Natural killer cell (primary cell): ENCODE measurements around the gene GRID1. TPM values are rescaled to one million over a fixed set of nuclear protein-coding genes. Genes with fewer than 3 reads are reported as not detected.

ENCODE experiments used
- ATAC-seq, 3 donors: fragments of 150-1000 bp in 2 of 3; fragments of 200-7000 bp in 1 of 3; cut with Tn5 transposase; 1 replicate in 1 of 3; 2 replicates in 2 of 3; pipeline ENCODE4 v1.10.0; 2021; ENCODE audit warnings: mild to moderate bottlenecking in 2 of 3, moderate library complexity in 2 of 3
- DNase-seq, 2 donors: peaks; one replicate each; pipeline versions ENCODE4 v3.0.0 to v3.0.0-alpha.2; 2013 to 2021; ENCODE audit warnings: mixed read lengths in 1 of 2
- H3K27ac ChIP-seq: one replicate; pipeline ENCODE4 v1.5.1; 2013; ENCODE audit warnings: mild to moderate bottlenecking, low read length
- H3K27me3 ChIP-seq: one replicate; pipeline ENCODE4 v1.6.1; 2013; ENCODE audit warnings: low read length; ENCODE audit not compliant: control insufficient read depth, insufficient read depth
- H3K36me3 ChIP-seq: one replicate; pipeline ENCODE4 v1.6.1; 2013; ENCODE audit warnings: low read length; ENCODE audit not compliant: control insufficient read depth, insufficient read depth
- H3K4me1 ChIP-seq: one replicate; pipeline ENCODE4 v1.6.1; 2013; ENCODE audit warnings: low read length; ENCODE audit not compliant: control insufficient read depth, insufficient read depth
- H3K4me3 ChIP-seq: one replicate; pipeline ENCODE4 v1.5.1; 2013; ENCODE audit warnings: low read length
- H3K9me3 ChIP-seq: one replicate; pipeline ENCODE4 v1.6.1; 2013; ENCODE audit warnings: low read length; ENCODE audit not compliant: control insufficient read depth, insufficient read depth
- H3K27ac Mint-ChIP-seq, 2 donors: one replicate each; pipeline ENCODE4 v1.8.0; 2022; ENCODE audit warnings: mild to moderate bottlenecking in 2 of 2, mixed read lengths in 2 of 2, moderate library complexity in 1 of 2
- H3K27me3 Mint-ChIP-seq, 2 donors: one replicate each; pipeline ENCODE4 v1.8.0; 2022; ENCODE audit warnings: low read depth in 2 of 2, mixed read lengths in 2 of 2
- H3K36me3 Mint-ChIP-seq: one replicate; pipeline ENCODE4 v1.8.0; 2022; ENCODE audit warnings: mixed read lengths
- H3K4me1 Mint-ChIP-seq, 2 donors: one replicate each; pipeline ENCODE4 v1.8.0; 2022; ENCODE audit warnings: mixed read lengths in 2 of 2
- H3K4me3 Mint-ChIP-seq: one replicate; pipeline ENCODE4 v1.8.0; 2022; ENCODE audit warnings: mild to moderate bottlenecking, moderate library complexity, mixed read lengths
- H3K9me3 Mint-ChIP-seq, 2 donors: one replicate each; pipeline ENCODE4 v1.8.0; 2022; ENCODE audit warnings: mixed read lengths in 2 of 2
- WGBS: methylation state at CpG from one replicate; pipeline ENCODE4 v1.1.7; 2013; ENCODE audit warnings: missing lambda C conversion rate; ENCODE audit not compliant: insufficient coverage; 5-methylcytosine and 5-hydroxymethylcytosine counted together
- intact Hi-C: fragments of 100-400 bp; cut with micrococcal nuclease; formaldehyde crosslinking; loops from one replicate; pipeline ENCODE4 v1.14.2; 2022
- total RNA-seq, 4 donors: library from RNA; stranded (reverse); fragments of 120-200 nt in 1 of 4; gene quantifications; one replicate each; pipeline versions ENCODE4 v1.2.3 to v1.2.4, GENCODE V29; 2013 to 2022
- TF ChIP-seq, protein P1 (sequence below): fragments of 200-600 bp; IDR thresholded peaks from one replicate; pipeline ENCODE4 v1.8.0; 2022; ENCODE audit warnings: antibody characterized with exemption

GRID1 gene
- total RNA-seq, 3 donors from 2014 or later (not counting 1 experiment from before 2014, with no cell fraction given), result not detected

DNA sequence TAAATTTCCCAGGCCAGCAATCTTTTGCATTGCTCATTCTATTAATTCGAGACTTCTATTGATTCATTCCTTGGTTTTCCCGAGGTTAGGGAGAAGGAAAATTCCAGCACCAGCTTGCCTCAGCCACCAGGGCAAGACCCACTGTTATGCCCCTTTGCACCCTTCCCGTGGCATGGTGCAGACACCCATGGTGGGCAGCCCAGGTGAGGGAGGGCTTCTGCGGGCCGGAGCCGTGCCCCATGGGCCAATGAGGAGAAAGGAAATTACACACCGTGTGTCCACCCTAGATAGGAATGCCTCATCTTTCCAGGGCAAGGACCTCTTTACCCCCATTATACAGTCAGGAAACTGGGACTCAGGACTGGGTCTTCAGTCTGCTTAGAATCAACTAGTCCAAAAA is 4.5 kb upstream of the GRID1 start:
- H3K4me3 ChIP-seq, result no peak overlapping the region
- peaks cover 13% of the 10 kb centered on the region for H3K27me3 ChIP-seq
- Mint-ChIP-seq H3K27me3 (peaks cover 47 to 57% of the 10 kb centered on the region in 2 donors), H3K4me1 (no peaks in the 10 kb centered on the region), H3K4me3 (no peak overlapping the region), H3K36me3 (no peaks in the 10 kb centered on the region), H3K9me3 (no peaks in the 10 kb centered on the region), H3K27ac (no peak overlapping the region)
- H3K36me3 ChIP-seq, result no peaks in the 10 kb centered on the region
- H3K4me1 ChIP-seq, result peaks cover 9% of the 10 kb centered on the region
- H3K9me3 ChIP-seq, result no peaks in the 10 kb centered on the region
- intact Hi-C loops, result no loop called here
- WGBS, result 94% methylated on average over 7 of the region's 7 CpGs
- TF ChIP-seq, protein P1, sequence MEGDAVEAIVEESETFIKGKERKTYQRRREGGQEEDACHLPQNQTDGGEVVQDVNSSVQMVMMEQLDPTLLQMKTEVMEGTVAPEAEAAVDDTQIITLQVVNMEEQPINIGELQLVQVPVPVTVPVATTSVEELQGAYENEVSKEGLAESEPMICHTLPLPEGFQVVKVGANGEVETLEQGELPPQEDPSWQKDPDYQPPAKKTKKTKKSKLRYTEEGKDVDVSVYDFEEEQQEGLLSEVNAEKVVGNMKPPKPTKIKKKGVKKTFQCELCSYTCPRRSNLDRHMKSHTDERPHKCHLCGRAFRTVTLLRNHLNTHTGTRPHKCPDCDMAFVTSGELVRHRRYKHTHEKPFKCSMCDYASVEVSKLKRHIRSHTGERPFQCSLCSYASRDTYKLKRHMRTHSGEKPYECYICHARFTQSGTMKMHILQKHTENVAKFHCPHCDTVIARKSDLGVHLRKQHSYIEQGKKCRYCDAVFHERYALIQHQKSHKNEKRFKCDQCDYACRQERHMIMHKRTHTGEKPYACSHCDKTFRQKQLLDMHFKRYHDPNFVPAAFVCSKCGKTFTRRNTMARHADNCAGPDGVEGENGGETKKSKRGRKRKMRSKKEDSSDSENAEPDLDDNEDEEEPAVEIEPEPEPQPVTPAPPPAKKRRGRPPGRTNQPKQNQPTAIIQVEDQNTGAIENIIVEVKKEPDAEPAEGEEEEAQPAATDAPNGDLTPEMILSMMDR, result no peak
- no peak for DNase-seq
- ATAC-seq, result no peak
- no peak overlapping the region for H3K27ac ChIP-seq

DNA sequence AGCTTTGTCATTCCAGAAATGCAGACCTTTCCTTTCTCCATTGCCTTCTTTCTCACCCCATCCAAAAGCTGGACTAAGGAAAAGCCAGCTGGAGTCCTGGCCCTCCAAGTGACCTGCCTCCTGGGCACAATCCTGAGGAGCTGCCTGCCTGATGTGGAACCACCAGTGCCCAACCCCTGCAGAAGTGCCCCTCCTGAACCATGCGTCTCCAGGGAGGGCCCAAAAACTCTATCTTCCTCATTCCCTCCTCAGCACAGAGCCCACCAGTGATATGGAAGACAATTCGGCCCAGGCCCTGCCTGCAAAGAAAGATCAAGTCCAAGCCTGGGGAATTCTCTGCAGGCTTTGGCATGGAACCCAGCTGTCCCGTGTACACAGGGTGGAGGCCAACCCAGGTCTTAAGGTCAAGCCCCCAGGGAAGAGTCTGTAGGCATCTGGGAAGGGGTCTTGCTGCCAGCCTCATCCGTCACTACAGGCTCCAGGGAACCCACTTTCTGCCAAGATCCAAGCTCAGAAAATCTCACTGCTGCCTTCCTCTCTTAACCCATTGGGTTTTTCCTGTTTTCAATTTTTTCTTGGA is 3.5 kb upstream of the GRID1 start:
- Histone ChIP-seq H3K27ac (no peak overlapping the region), H3K4me3 (no peak overlapping the region), H3K36me3 (no peaks in the 10 kb centered on the region), H3K27me3 (peaks cover 18% of the 10 kb centered on the region), H3K4me1 (peaks cover 14% of the 10 kb centered on the region), H3K9me3 (no peaks in the 10 kb centered on the region)
- H3K27ac Mint-ChIP-seq, result no peak overlapping the region
- intact Hi-C loops, result no loop called here
- no peak for ATAC-seq
- TF ChIP-seq, protein P1, result no peak
- H3K36me3 Mint-ChIP-seq, result no peaks in the 10 kb centered on the region
- H3K4me3 Mint-ChIP-seq, result no peak overlapping the region
- WGBS, result 83% methylated on average over 4 of the region's 4 CpGs
- H3K9me3 Mint-ChIP-seq, result no peaks in the 10 kb centered on the region
- no peak for DNase-seq
- peaks cover 0 to 7% of the 10 kb centered on the region in 2 donors for H3K4me1 Mint-ChIP-seq
- peaks cover 50 to 55% of the 10 kb centered on the region in 2 donors for H3K27me3 Mint-ChIP-seq

DNA sequence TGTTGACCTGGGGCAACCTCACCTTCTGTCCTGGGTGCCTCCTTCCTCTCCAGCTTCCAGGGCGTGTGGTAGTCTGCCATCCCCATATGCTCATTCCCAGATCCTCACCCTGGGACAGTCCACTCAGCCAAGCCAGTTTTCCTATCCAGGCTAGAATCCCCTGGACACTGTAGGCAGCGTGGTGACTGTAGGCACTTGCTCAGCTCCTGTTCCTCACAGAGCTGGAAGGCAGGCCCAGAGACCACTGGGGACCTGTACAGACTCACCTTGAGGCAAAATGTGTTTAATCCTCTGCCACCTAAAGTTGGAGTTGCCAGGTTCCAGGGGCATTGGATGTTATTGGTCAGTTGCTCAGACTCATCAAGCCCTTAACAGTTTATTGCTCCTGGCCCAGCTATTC is 2.4 kb upstream of the GRID1 start:
- Histone ChIP-seq H3K36me3 (no peaks in the 10 kb centered on the region), H3K4me3 (no peak overlapping the region), H3K4me1 (peaks cover 17% of the 10 kb centered on the region), H3K9me3 (no peaks in the 10 kb centered on the region), H3K27me3 (peaks cover 22% of the 10 kb centered on the region), H3K27ac (no peak overlapping the region)
- DNase-seq (no peak), ATAC-seq (no peak)
- Mint-ChIP-seq H3K4me3 (no peak overlapping the region), H3K9me3 (no peaks in the 10 kb centered on the region), H3K27ac (no peak overlapping the region), H3K27me3 (peaks cover 40 to 55% of the 10 kb centered on the region in 2 donors), H3K36me3 (no peaks in the 10 kb centered on the region), H3K4me1 (peaks cover 0 to 7% of the 10 kb centered on the region in 2 donors)
- intact Hi-C loops, result no loop called here
- 89% methylated on average over 2 of the region's 2 CpGs for WGBS
- TF ChIP-seq, protein P1, result no peak

DNA sequence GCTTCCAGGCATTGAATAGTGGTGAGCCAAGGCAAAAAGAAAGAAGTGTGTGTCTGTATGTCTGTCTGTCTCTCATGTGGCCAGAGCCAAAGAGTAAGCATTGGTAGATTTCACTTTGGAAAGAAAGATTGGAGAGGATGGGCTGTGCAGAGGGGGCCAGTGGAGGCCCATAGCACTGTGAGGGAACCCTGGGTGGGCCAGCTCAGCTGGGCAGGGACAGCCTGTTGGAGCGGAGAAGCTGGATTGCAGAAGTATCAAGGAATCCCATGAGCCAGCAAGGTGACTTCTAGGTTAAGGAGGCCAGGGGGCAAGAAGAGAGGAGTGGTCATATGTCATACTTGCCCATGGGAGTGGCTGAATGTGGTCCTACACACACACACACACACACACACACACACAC is 1.5 kb upstream of the GRID1 start:
- Histone ChIP-seq H3K4me1 (peaks cover 17% of the 10 kb centered on the region), H3K36me3 (no peaks in the 10 kb centered on the region), H3K9me3 (no peaks in the 10 kb centered on the region), H3K4me3 (no peak overlapping the region), H3K27ac (no peak overlapping the region), H3K27me3 (peaks cover 25% of the 10 kb centered on the region)
- no peaks in the 10 kb centered on the region for H3K36me3 Mint-ChIP-seq
- H3K9me3 Mint-ChIP-seq, result no peaks in the 10 kb centered on the region
- intact Hi-C loops, result no loop called here
- peaks cover 40 to 51% of the 10 kb centered on the region in 2 donors for H3K27me3 Mint-ChIP-seq
- peaks cover 0 to 7% of the 10 kb centered on the region in 2 donors for H3K4me1 Mint-ChIP-seq
- no peak overlapping the region for H3K27ac Mint-ChIP-seq
- TF ChIP-seq, protein P1, result no peak
- DNase-seq (no peak), ATAC-seq (no peak)
- 100% methylated on average over 1 of the region's 1 CpG for WGBS
- H3K4me3 Mint-ChIP-seq, result peak overlapping the region; percentile 71
